Retinal pigment epithelial cell (primary cell): ENCODE data around the gene XRCC6.

Experiments
- DNase-seq: peaks from one replicate; pipeline ENCODE4 v3.0.0-alpha.2; 2010; ENCODE audit warnings: low read depth
- H3K4me3 ChIP-seq: 2 replicates; pipeline ENCODE4 v1.5.1; 2011; ENCODE audit warnings: mild to moderate bottlenecking, low read length, control low read depth, moderate library complexity
- CTCF ChIP-seq: conservative IDR thresholded peaks from 2 replicates; pipeline ENCODE4 v1.5.1; 2011; ENCODE audit warnings: low read depth, low read length, control low read depth, inconsistent platforms

The XRCC6 gene

GRCh38 chr22:41638124-41638523, 17.0 kb downstream of the XRCC6 start:
- TF ChIP-seq CTCF: no peak
- no peak overlapping the region for H3K4me3 ChIP-seq
- DNase-seq: no peak

- DNase-seq: no peak
- no peak for TF ChIP-seq CTCF
- no peak overlapping the region for H3K4me3 ChIP-seq
Measured at GRCh38 chr22:41638748-41639147, 17.7 kb downstream of the XRCC6 start.

- TF ChIP-seq CTCF: no peak
- no peak for DNase-seq
- H3K4me3 ChIP-seq: no peak overlapping the region
Measured at GRCh38 chr22:41641854-41642253, 20.8 kb downstream of the XRCC6 start.

- H3K4me3 ChIP-seq: no peak overlapping the region
- DNase-seq: no peak
- no peak for TF ChIP-seq CTCF
Measured at GRCh38 chr22:41642331-41643110, 21.4 kb downstream of the XRCC6 start.

- no peak for DNase-seq
- no peak for TF ChIP-seq CTCF
- no peak overlapping the region for H3K4me3 ChIP-seq
Measured at GRCh38 chr22:41647771-41648170, 26.7 kb downstream of the XRCC6 start.

- no peak for DNase-seq
- TF ChIP-seq CTCF: no peak
- H3K4me3 ChIP-seq: no peak overlapping the region
Measured at GRCh38 chr22:41648432-41648831, 27.3 kb downstream of the XRCC6 start.

GRCh38 chr22:41650229-41650628, 29.1 kb downstream of the XRCC6 start:
- DNase-seq: no peak
- TF ChIP-seq CTCF: no peak
- no peak overlapping the region for H3K4me3 ChIP-seq
